Measurements from ENCODE around the gene NHS.

DNA sequence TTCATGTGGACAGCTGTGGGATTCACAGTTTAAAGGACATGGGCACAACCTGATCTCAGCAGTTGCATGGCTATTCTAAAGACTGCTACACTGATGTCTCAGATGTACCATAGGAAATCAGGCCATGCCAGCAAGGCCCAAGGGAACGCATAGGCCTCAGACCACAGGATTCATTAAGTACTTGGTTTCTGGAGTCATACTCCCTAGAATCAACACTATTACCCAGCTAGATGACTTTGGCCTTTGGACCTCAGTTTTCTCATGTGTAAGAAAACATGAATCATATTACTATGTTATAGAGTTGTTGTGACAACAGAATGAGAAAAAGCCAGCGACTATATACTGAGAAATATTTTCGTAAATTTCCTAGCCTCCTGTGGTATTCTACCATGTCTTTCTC is 67.9 kb downstream of the NHS start:
- TF ChIP-seq, protein P1, sequence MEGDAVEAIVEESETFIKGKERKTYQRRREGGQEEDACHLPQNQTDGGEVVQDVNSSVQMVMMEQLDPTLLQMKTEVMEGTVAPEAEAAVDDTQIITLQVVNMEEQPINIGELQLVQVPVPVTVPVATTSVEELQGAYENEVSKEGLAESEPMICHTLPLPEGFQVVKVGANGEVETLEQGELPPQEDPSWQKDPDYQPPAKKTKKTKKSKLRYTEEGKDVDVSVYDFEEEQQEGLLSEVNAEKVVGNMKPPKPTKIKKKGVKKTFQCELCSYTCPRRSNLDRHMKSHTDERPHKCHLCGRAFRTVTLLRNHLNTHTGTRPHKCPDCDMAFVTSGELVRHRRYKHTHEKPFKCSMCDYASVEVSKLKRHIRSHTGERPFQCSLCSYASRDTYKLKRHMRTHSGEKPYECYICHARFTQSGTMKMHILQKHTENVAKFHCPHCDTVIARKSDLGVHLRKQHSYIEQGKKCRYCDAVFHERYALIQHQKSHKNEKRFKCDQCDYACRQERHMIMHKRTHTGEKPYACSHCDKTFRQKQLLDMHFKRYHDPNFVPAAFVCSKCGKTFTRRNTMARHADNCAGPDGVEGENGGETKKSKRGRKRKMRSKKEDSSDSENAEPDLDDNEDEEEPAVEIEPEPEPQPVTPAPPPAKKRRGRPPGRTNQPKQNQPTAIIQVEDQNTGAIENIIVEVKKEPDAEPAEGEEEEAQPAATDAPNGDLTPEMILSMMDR (IDR thresholded peaks at IDR 0.05; ENCODE audit: low read length): no peak
- TF ChIP-seq EZH2 (IDR thresholded peaks at IDR 0.05; ENCODE audit: borderline replicate concordance, low read length): no peak

All from OCI-LY1 (cell line).